H9 (cell line): Measurements from ENCODE around the gene GABRE. TPM values are rescaled to one million over a fixed set of nuclear protein-coding genes. Genes with fewer than 3 reads are reported as not detected.

Experiments used
- DNase-seq: peaks from one replicate; pipeline ENCODE4 v3.0.0-alpha.2; 2017
- H2AFZ ChIP-seq: one replicate; pipeline ENCODE4 v1.6.1; 2013; ENCODE audit warnings: mild to moderate bottlenecking, low read length, control low read depth, moderate library complexity
- H2AK5ac ChIP-seq: 2 replicates; pipeline ENCODE4 v1.6.1; 2013; ENCODE audit warnings: low read length, control low read depth, mixed read lengths; ENCODE audit not compliant: insufficient read length
- H2BK120ac ChIP-seq: one replicate; pipeline ENCODE4 v1.6.1; 2013; ENCODE audit warnings: low read depth, mild to moderate bottlenecking, low read length, control low read depth, inconsistent platforms; ENCODE audit not compliant: poor library complexity, severe bottlenecking
- H2BK12ac ChIP-seq: 2 replicates; pipeline ENCODE4 v1.6.1; 2013; ENCODE audit warnings: low read length, control low read depth, mixed read lengths, low read depth; ENCODE audit not compliant: insufficient read length
- H2BK15ac ChIP-seq: 2 replicates; pipeline ENCODE4 v1.6.1; 2013; ENCODE audit warnings: low read depth, low read length, control low read depth
- H2BK20ac ChIP-seq: one replicate; pipeline ENCODE4 v1.6.1; 2013; ENCODE audit warnings: low read depth, mild to moderate bottlenecking, low read length, control low read depth, inconsistent platforms; ENCODE audit not compliant: poor library complexity, severe bottlenecking
- H2BK5ac ChIP-seq: 2 replicates; pipeline ENCODE4 v1.6.1; 2013; ENCODE audit warnings: low read length, control low read depth, mixed read lengths; ENCODE audit not compliant: insufficient read length
- H3K14ac ChIP-seq: 2 replicates; pipeline ENCODE4 v1.6.1; 2013; ENCODE audit warnings: low read length, control low read depth; ENCODE audit not compliant: insufficient read depth
- H3K18ac ChIP-seq: 2 replicates; pipeline ENCODE4 v1.6.1; 2013; ENCODE audit warnings: low read depth, mild to moderate bottlenecking, mixed read lengths, low read length, control low read depth; ENCODE audit not compliant: insufficient read length
- H3K23ac ChIP-seq: 2 replicates; pipeline ENCODE4 v1.6.1; 2013; ENCODE audit warnings: low read length, control low read depth, mixed read lengths, low read depth; ENCODE audit not compliant: insufficient read length
- H3K23me2 ChIP-seq: 2 replicates; pipeline ENCODE4 v1.6.1; 2013; ENCODE audit warnings: low read depth, mild to moderate bottlenecking, mixed read lengths, low read length, control low read depth; ENCODE audit not compliant: insufficient read length, poor library complexity, severe bottlenecking
- H3K27ac ChIP-seq: 2 replicates; pipeline ENCODE4 v1.5.1; 2013; ENCODE audit warnings: low read length, control low read depth, mixed read lengths, low read depth; ENCODE audit not compliant: insufficient read length
- H3K27me3 ChIP-seq: 2 replicates; pipeline ENCODE4 v1.6.1; 2013; ENCODE audit warnings: low read length, control low read depth, inconsistent platforms; ENCODE audit not compliant: insufficient read depth
- H3K4ac ChIP-seq: 2 replicates; pipeline ENCODE4 v1.6.1; 2013; ENCODE audit warnings: low read depth, mild to moderate bottlenecking, control low read depth, inconsistent platforms, low read length, moderate library complexity
- H3K4me1 ChIP-seq: 2 replicates; pipeline ENCODE4 v1.6.1; 2013; ENCODE audit warnings: low read length, control low read depth, inconsistent platforms; ENCODE audit not compliant: insufficient read depth
- H3K4me2 ChIP-seq: 2 replicates; pipeline ENCODE4 v1.6.1; 2013; ENCODE audit warnings: low read length, control low read depth, mixed read lengths; ENCODE audit not compliant: insufficient read length, insufficient read depth
- H3K56ac ChIP-seq: 2 replicates; pipeline ENCODE4 v1.6.1; 2013; ENCODE audit warnings: low read depth, mild to moderate bottlenecking, mixed read lengths, low read length, control low read depth; ENCODE audit not compliant: insufficient read length
- H3K79me1 ChIP-seq: 2 replicates; pipeline ENCODE4 v1.6.1; 2013; ENCODE audit warnings: low read depth, mild to moderate bottlenecking, moderate library complexity, low read length, control low read depth, inconsistent platforms; ENCODE audit not compliant: insufficient read depth, poor library complexity, severe bottlenecking
- H3K79me2 ChIP-seq: 2 replicates; pipeline ENCODE4 v1.6.1; 2013; ENCODE audit warnings: low read length, control low read depth, inconsistent platforms; ENCODE audit not compliant: insufficient read depth
- H3K9ac ChIP-seq: 2 replicates; pipeline ENCODE4 v1.6.1; 2013; ENCODE audit warnings: low read length, control low read depth, mixed read lengths; ENCODE audit not compliant: insufficient read length; ENCODE audit errors: extremely low read depth
- H3K9me3 ChIP-seq: one replicate; pipeline ENCODE4 v1.6.1; 2013; ENCODE audit warnings: low read depth, low read length, inconsistent platforms; ENCODE audit not compliant: control insufficient read depth
- H3T11ph ChIP-seq: one replicate; pipeline ENCODE4 v1.6.1; 2013; ENCODE audit warnings: mild to moderate bottlenecking, low read length, control low read depth, inconsistent platforms
- H4K20me1 ChIP-seq: one replicate; pipeline ENCODE4 v1.6.1; 2013; ENCODE audit not compliant: control insufficient read depth, insufficient read length, insufficient read depth
- H4K5ac ChIP-seq: 2 replicates; pipeline ENCODE4 v1.6.1; 2013; ENCODE audit warnings: low read depth, mild to moderate bottlenecking, mixed read lengths, low read length, control low read depth; ENCODE audit not compliant: insufficient read length
- H4K8ac ChIP-seq: replicated peaks from 2 replicates; pipeline ENCODE4 v1.6.1; 2013; ENCODE audit warnings: low read length, control low read depth, mixed read lengths, low read depth; ENCODE audit not compliant: insufficient read length
- H4K91ac ChIP-seq: 2 replicates; pipeline ENCODE4 v1.6.1; 2013; ENCODE audit warnings: low read depth, mild to moderate bottlenecking, moderate library complexity, mixed read lengths, low read length, control low read depth; ENCODE audit not compliant: insufficient read length
- H3K27ac Mint-ChIP-seq, 3 experiments: 2 replicates in 2 of 3; 3 replicates in 1 of 3; pipeline ENCODE4 v1.8.0; 2020 to 2021; ENCODE audit warnings: mixed read lengths in 3 of 3, mild to moderate bottlenecking in 1 of 3, moderate library complexity in 1 of 3
- H3K27me3 Mint-ChIP-seq: 2 replicates; pipeline ENCODE4 v1.8.0; 2021; ENCODE audit warnings: low read depth, mild to moderate bottlenecking, moderate library complexity, mixed read lengths
- H3K36me3 Mint-ChIP-seq, 3 experiments: 2 replicates in 2 of 3; 3 replicates in 1 of 3; pipeline ENCODE4 v1.8.0; 2020 to 2021; ENCODE audit warnings: low read depth in 3 of 3, mixed read lengths in 3 of 3; ENCODE audit not compliant: insufficient read depth in 1 of 3
- H3K4me1 Mint-ChIP-seq, 2 experiments: 2 replicates each; pipeline ENCODE4 v1.8.0; 2020; ENCODE audit warnings: mixed read lengths in 2 of 2
- H3K4me3 Mint-ChIP-seq, 2 experiments: 2 replicates in 1 of 2; 3 replicates in 1 of 2; pipeline ENCODE4 v1.8.0; 2020 to 2021; ENCODE audit warnings: mild to moderate bottlenecking in 2 of 2, mixed read lengths in 2 of 2, moderate library complexity in 1 of 2
- H3K9me3 Mint-ChIP-seq, 2 experiments: 2 replicates in 1 of 2; 3 replicates in 1 of 2; pipeline ENCODE4 v1.8.0; 2020; ENCODE audit warnings: mild to moderate bottlenecking in 2 of 2, mixed read lengths in 2 of 2, moderate library complexity in 1 of 2
- CTCF ChIP-seq: fragments of 200-600 bp; sonication (generic); conservative IDR thresholded peaks from 3 replicates; pipeline ENCODE4 v1.8.0; 2021; ENCODE audit warnings: antibody characterized with exemption, mild to moderate bottlenecking
- WGBS: extraction: QIAGEN DNeasy Blood & Tissue Kit; methylation state at CpG from one replicate; pipeline ENCODE4 v1.1.7; 2013; ENCODE audit warnings: missing lambda C conversion rate, low lambda C conversion rate, mixed read lengths; ENCODE audit not compliant: insufficient read length; ENCODE audit errors: extremely low coverage; 5-methylcytosine and 5-hydroxymethylcytosine counted together
- total RNA-seq: library from RNA; stranded (reverse); gene quantifications from 2 replicates; pipeline ENCODE4 v1.2.1, GENCODE V29; 2021

GABRE gene
- total RNA-seq, 1 experiment from 2014 or later = 1.8 TPM

DNA sequence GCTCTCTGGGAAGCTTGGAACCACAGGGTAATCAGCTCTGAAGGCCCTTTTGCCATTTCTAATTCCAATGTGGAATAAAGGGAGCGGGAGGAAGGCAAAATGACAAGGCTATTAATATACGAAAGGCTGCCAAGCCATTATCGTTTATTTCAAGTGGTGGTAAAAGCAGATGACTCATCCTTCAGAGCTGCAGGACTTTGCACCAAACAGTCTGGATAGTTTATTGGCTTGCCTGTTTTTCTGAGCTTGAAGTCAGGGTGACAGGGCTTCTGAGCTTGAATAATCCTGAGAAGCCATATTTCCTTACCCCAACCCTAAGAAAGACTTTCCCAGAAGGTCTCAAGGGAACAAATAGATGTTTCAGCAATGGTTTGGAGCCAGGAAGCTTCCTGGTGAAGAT lies 7.7 kb upstream of the GABRE start:
- no peak overlapping the region for H3K56ac ChIP-seq
- no peak overlapping the region for H2AFZ ChIP-seq
- no peak for DNase-seq
- no peak overlapping the region for H2AK5ac ChIP-seq
- H2BK12ac ChIP-seq = no peak overlapping the region
- no peaks in the 10 kb centered on the region for H3K4me1 ChIP-seq
- no peaks in the 10 kb centered on the region; a peak in 2 of 7 replicates for H3K36me3 Mint-ChIP-seq
- H3T11ph ChIP-seq = no peak overlapping the region
- TF ChIP-seq CTCF = no peak
- H3K27ac ChIP-seq = no peak overlapping the region
- H3K79me2 ChIP-seq = no peaks in the 10 kb centered on the region
- peaks cover 4% of the 10 kb centered on the region for H3K27me3 Mint-ChIP-seq
- H3K4me3 Mint-ChIP-seq = no peak overlapping the region
- no peak overlapping the region for H2BK20ac ChIP-seq
- H3K9me3 ChIP-seq = peaks cover 48% of the 10 kb centered on the region
- H3K4me2 ChIP-seq = no peak overlapping the region
- H3K9me3 Mint-ChIP-seq = peaks cover 33 to 46% of the 10 kb centered on the region in 2 experiments
- H4K91ac ChIP-seq = no peak overlapping the region
- no peak overlapping the region for H3K23ac ChIP-seq
- H2BK120ac ChIP-seq = no peak overlapping the region
- H2BK5ac ChIP-seq = no peak overlapping the region
- no peak overlapping the region for H3K9ac ChIP-seq
- no peak overlapping the region for H4K8ac ChIP-seq
- no CpG with 5 or more reads among the region's 3 CpGs for WGBS
- H3K27ac Mint-ChIP-seq = no peak overlapping the region
- no peak overlapping the region for H3K18ac ChIP-seq
- H3K4ac ChIP-seq = no peak overlapping the region
- no peak overlapping the region for H4K5ac ChIP-seq
- no peaks in the 10 kb centered on the region for H3K79me1 ChIP-seq
- H3K4me1 Mint-ChIP-seq = no peaks in the 10 kb centered on the region
- no peak overlapping the region for H3K14ac ChIP-seq
- no peaks in the 10 kb centered on the region for H4K20me1 ChIP-seq
- H2BK15ac ChIP-seq = no peak overlapping the region
- H3K27me3 ChIP-seq = no peaks in the 10 kb centered on the region
- no peaks in the 10 kb centered on the region for H3K23me2 ChIP-seq
